GM12874 (cell line): Measurements from ENCODE around the gene GREB1L.
A peak's percentile ranks its signal among the peaks of the same experiment; 100 is the strongest.

Experiments used
- CTCF ChIP-seq: IDR thresholded peaks from 2 replicates; pipeline ENCODE4 v1.5.1; 2011; ENCODE audit warnings: low read depth, mild to moderate bottlenecking, control low read depth, low read length, moderate library complexity; ENCODE audit not compliant: insufficient read depth

The GREB1L gene

DNA sequence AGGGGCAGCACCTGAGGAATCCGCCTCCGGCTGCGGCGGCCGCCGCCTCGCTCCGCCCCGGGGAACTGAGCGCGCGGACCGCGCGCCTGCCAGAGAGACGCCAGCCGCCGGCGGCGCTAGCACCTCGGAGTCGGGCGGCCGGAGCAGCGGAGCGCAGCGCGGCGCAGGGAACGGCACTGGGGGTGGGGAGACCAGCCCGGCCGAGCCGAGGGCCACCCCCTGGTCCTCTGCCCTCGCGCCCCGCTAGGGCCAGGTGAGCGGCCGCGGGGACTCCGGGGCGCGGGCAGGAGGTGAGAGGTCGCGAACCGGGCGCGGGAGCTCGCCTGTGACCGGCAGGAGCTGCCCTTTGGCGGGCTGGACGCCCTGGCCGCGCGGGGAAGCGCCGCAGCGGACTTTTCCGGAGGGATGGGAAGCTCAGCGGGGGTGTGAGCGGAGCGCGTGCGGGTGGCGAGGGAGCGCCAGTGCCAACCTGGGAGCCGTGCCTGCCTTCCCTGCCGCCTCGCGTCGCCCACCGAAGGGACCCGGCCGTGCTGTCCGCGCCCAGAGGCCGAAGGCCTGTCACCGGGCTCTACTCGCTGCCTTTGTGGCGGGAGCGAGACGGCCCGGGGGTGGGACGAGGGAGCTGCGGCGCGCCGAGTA, at the start of gene GREB1L:
Gene GREB1L (plus strand): TSS at position 92 of the 639 bp plus-strand sequence. CDS start 141,287 bp downstream, outside the sequence.
- no peak for TF ChIP-seq CTCF

DNA sequence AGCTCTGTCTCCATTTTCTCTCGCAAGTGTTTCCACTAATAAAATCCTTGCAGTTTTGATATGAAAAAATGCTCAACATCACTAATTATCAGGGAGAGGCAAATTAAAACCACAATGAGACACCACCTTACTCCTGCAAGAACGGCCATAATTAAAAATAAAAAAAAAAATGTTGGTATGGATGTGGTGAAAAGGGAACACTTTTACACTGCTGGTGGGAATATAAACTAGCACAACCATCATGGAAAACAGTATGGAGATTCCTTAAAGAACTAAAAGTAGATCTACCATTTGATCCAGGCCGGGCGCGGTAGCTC, 49.8 kb upstream of the GREB1L start:
- TF ChIP-seq CTCF = no peak

DNA sequence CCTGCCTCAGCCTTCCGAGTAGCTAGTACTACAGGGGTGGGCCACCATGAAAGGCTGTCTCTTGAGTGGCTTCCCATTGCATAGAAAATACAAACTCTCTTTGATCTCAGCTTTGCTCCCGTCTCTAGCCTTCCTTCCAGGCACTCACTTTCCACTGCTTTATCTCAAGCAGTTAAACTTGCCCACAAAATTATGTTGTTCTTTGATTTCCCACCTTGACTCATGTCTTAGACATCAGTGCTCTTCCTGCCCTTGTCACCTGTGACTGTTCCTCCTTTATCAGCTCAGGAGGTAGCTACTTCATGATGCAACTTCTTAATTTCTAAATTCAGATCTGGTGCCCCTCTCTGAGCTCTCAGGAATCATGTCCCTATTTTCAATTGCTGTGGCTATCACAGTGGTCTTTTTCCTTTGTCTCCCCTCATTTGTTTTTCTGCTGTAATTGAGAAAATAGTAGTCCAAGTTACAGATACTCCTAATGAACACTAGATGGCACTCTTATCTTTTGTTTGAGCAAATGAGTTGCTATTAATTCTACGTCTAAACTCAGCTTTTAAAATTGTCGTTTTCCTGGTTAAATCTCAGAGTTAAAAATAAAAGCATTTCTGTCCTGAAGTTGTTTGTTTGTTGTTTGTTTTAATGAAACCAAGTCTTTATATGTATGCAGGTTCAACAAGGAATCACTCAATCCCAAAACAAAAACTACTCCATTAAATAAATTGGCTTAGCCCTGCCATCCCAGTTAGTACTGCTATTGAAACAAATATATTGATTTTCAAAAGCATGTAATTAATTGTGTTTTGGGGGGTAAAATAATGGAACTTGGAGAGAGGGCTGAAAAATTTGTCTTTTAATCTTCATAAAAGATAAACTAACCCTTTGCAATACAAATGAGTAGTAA, 46.9 kb upstream of the GREB1L start:
- peak; percentile 33; the same call in 1 of the 2 replicates for TF ChIP-seq CTCF

GRCh38 chr18:21196426-21196825, 45.6 kb upstream of the GREB1L start:
- no peak for TF ChIP-seq CTCF

GRCh38 chr18:21203126-21203525, 38.9 kb upstream of the GREB1L start:
- no peak for TF ChIP-seq CTCF

DNA sequence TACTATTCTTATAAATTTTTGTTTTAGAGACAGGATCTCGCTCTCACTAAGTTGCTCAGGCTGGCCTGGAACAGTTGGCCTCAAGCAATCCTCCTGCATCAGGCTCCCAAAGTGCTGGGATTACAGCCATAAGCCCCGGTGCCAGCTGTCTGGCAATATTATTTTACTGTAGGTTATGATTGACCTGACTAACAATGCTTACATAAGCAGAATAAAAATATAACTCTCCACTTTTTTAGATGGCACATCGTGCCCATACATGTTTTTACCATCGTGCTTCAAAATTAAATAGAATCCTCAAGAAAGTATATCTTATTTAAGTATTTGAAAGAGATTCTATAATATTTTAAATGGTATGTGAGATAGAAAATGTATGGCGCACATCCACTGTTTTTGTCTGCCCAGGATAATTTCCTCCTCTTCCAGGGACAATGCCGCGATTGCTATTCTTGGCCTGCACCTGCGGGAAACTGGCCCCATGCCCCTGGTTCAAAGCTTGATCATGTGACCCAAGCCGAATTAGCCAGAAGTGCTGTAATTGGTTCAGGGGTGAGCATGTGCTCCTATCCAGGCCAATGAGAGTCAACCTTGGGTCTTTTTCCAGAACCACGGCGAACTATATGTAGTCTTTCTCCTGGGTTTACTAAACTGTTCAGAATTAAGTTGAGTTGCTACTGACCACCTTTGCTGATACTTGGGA, 38.3 kb upstream of the GREB1L start:
- no peak for TF ChIP-seq CTCF

DNA sequence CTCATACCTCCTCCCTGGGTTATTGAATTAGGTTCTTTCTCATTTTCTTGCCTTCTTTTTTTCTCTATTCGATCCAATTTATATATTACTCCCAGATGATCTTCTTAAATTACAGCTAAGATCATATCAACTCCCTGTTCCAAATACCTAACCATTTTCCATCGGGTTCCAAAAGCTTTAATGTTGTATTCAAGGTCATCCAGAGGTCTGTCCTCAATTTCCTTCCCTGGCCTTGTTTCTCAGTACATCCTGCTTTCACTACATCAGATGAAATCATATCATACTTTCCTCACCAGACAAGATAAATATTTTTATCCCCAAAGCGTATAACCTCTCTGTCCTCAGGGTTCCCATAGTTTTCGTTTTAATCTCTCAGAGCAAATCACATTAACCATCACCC, 36.3 kb upstream of the GREB1L start:
- no peak for TF ChIP-seq CTCF
